IPS-NIHi11 (cell line): ENCODE measurements around the gene PXN.
"Not testable (repeated sequence)": the region's sequence is repeated elsewhere in the genome, so short reads cannot be mapped to it uniquely, and the experiment has no call there.

Experiments used
- DNase-seq: peaks from one replicate; pipeline ENCODE4 v3.0.0; 2012; ENCODE audit warnings: mixed read lengths, low spot score

Gene PXN

DNA sequence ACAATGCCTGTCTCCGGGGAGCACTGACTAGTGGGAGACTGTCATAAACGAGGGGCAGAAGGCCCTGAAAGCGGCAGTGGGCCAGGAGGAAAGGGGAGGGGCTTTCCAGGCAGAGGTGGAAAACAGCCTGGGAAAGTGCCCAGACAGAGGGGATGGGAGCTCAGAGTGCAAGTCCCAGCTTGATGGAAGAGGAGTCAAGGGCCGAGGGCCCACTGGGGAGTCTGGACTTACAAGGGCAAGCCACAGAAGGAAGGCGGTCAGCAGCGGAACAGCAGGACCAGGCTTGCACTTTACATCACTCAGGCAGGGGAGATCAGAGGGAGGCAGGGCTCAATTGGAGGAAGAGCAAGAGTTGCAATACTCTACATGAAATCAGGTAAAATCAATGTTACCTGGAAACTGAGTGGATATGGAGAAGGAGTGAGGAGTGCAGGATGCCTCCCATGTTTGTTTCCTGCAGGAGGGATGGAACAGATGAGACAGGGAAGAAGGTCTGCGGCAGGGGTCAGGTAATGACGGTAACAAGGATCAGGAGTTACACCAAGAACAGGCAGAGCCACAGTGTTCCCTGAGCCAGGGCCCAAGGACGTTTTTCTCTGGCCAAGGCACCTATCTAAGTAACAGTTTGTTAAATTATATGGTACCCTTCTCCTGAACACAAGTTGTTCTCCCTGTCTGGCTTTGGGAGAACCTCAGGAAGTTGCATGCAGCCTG lies 23.8 kb downstream of the PXN start:
- no peak for DNase-seq

DNA sequence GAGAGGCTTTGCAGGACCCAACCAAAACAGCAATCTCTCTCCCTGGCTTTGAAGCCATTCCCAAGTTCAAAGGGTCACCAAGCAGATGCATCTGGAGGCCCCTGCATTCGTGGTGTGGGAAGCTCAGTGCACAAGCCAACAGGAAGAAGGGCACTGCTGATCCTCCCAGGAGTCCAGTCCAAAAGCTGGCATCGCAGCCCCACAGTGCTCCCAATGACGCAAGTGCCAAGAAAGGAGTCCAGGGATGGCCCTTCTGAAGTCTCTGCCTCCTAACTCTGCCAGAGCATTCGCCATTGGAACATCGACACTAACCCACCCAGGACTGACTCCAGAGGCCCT lies 25.1 kb downstream of the PXN start:
- no peak for DNase-seq

DNA sequence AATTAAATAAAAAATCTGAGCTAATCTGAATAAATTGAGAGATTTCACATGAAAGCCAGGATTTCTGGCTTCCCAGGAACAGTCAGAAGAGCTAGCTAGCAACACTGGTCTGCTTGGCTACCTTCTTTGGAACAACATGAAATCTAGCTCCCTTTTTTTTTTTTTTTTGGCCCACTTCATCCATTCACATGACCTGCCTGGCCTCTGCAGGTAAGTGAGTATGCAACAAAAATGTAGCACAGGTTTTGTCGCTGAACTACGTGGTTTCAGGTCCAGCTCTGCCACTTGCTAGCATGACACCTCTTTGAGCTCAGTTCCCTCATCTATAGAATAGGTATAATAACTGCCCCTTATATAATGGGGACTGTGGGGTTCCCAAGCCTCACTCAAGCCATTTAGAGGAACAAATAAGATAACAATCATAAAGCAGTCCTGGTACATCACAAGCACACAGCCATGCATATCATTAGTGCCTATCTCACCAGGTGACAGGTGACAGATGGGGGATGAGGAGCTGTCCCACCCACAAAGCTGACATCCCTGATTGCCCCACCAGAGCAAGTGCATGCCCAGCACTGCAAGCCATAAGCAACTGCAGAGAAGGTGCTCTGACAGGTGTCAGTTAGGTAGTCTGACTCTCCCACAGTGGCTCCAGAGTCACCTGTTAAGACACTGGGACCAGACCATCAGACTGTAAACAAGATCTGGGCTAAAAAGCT lies 25.6 kb downstream of the PXN start:
- no peak for DNase-seq

DNA sequence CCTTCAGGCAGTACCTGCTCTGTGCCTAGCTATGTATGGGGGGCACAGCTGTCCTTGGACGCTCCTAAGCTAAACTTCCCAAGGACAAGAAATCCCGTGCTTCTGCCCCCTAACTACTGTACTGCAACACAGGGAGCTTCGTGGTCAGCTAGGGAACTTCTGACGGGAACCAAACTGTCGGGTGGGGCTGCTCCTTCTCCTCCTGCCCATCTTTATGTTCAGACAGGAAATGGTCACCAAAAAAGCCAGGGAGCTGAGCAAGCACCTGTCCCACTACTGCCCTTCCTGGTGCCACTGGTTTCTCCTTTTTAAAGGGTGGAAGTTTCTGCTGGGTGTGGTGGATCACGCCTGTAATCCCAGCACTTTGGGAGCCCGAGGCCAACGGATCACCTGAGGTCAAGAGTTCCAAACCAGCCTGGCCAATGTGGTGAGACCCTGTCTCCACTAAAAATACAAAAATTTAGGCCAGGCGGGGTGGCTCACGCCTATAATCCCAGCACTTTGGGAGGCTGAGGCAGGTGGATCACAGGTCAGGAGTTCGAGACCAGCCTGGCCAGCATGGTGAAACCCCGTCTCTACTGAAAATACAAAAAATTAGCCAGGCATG lies 26.6 kb downstream of the PXN start:
- DNase-seq: no peak

DNA sequence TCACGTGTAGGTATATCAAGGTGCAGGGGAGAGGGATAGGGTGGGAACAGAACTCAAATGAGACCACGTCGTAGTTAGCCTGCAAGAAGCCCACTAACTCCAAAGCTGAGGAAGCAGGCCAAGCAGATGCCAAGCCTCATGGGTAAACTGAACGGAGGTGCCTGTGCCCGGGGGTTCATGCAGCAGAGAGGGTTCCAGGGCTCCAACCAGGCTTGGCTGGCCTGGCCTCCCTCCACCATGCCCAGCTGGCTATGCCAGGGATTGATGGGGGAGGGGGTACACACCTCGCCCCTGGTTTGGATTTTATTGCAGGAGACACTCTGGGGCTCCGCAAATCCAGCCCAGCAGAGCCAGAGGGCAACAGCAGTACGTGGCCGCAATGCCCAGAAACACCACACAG lies 27.3 kb downstream of the PXN start:
- no peak for DNase-seq

DNA sequence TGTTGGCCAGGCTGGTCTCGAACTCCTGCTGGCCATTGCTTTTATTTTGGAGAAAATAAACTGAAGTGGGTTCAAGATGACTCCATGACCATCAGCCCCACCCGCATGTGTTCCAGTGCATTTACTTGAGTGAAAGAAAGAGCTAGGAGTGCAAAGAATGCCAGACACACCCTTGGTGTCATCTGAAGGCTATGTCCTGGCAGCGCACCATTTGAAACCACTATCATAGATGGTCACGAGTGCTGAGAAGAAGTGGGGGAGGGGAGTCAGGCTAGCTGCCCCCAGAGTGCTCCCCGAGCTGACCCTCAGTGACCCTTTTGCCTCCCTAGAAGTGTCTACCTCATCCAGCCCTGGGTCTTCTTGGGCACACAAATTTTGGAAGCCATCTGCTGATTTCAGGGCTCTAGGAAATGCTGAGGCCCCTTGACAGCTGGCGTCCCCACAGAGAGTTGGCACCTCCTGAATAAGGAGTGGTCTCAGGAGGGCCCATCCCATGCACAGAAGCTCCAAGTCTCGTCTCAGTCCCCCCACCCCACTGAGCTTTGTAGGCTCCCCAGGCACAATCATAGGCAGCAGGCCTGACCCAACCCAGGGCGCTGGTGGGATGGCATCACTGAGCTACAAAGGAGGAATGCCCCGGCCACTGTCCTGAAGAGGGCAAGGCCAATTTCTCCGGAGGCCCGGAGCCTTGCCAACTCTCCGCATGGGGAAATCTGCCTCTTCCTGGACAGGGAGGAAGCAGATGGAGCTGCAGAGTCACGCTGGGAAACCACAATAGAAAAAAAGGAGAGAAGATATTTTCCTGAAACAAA lies 28.0 kb downstream of the PXN start:
- DNase-seq: no peak

DNA sequence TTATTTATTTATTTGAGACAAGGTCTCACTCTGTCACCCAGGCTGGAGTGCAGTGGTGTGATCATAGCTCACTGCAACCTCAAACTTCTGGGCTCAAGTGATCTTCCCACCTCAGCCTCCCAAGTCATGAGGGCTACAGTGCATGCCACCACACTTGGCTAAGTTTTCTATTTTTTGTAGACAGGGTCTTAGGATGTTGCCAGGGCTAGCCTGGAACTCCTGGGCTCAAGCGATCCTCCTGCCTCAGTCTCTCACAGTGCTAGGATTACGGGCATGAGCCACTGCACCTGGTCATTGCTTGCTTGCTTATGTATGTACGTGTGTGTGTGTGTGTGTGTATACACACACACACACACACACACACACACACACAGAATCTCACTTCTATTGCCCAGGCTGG lies 28.7 kb downstream of the PXN start:
- not testable (repeated sequence) for DNase-seq

DNA sequence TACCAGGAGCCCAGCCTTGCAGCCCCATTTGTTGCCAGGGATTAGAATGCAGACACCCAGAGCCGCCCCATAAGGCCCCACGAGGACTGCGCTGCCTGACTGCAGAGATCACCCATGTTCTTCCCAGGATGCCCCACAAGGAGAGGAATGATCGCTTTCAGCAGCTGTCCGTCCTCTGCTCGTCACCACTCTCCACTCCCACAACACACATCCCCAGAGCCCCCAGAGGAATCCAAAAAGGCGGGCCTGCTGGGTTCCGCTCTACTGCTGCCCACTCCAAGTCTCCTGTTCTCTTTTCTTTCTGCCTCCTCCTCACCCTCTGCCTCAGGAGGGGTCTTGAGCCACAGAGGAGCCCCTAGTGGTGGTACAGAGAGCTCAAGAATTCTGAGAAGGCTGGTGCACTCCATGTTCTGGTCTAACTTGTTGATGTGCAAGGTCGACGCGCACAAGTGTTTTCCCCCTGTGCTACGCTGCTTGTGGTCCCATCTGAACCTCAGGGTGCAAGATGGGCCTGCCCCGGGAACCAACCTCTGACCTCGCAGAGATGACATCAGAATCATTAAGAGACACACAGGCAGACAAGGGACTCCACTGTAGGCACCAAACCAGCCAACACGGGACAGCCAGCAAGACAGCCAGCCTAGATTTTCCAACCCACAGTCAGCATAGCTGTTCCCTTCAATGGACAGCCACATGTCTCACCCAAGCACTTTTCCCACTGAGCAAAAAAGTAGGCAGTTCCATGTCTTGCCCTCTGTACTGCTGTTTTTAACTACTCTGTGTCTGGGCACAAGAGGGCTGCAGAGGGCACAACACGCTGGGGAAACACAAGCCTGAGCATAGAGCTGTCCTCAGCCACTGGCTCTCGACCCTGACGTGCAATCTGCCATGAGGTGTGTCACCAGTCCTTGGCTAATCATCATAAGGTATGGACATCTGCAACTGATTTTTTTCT lies 29.9 kb downstream of the PXN start:
- DNase-seq: peak; percentile 63

DNA sequence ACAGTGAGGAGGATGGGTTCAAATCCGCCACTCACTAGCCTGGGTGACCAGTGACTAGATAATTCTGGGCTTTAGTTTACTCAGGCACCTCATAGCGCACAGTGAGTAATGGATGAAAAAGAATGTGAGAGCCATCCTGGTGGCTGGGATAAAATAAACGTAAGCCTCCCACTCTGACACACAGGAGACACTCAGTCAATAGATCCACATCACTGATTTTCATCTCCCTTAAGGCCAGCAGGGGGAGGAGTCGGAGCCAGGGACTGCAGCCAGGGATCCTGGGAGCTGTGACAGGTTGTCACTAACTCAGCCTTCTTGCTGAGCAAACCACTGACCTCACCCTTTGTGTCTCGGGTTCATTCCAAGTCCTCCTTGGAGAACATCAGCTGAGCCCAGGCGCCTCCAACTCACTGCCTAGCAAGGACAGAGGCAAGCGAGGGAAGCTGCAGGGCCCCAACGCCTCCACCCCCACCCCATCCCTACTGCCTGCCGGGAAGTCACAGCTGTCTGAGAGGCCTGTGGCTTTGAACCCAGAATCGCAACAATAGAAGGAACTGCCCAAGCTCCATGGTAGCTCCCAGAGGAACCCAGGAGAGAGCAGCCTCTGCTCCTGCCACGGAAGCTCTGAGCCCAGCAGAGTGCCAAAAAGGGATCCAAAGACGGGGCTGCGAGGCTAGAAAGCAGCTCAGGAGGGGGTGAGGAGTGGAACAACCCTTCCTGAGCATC lies 30.7 kb downstream of the PXN start:
- DNase-seq: peak; percentile 74

DNA sequence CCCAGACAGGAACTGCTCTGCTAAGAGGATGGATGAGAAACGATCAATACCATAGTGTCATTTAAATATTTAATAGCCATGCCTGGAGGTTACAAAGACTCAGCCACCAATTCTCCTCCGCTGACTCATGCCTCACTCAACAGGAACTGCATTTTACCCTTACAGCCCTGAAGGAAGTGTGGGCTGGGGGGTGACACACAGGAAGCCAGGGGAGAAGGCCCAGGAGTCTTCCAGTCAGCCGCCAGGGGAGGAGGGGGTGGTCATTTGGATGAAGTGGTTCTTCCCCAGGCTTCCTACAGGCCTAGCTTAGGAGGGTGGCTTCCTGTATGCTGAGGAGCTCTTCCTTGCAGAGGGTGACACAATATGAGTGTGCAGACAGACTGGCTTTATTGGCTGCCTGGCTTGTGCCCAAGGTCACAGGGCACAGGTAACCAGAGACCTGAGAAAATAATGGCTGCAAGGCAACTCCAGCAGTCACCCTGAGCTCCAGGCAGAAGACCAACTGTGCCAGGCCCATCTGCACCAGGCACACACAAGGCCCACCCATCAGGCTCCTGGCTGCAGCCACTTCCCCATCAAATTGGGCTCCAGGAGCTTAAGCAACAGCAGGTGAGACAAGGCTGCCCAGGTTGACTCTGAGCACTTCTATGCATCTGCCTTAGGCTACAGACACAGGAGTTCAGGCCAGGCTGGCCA lies 34.1 kb downstream of the PXN start:
- no peak for DNase-seq

DNA sequence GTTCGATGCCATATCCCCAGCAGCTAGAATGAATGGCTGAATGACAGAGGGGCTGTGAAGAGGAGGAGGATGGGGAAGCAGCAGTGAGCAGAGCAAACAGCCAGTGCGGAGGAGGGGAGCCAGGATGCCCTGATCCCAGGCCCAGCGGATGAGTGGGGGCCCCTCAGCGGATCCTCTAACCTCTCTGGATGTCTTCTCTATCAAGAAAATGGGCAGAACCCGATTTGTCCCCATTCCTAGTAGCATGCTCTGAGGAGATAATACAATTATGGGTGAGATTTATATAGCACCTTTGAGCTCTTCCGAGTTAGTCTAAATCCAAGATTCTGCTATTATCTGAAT lies 34.6 kb downstream of the PXN start:
- no peak for DNase-seq

DNA sequence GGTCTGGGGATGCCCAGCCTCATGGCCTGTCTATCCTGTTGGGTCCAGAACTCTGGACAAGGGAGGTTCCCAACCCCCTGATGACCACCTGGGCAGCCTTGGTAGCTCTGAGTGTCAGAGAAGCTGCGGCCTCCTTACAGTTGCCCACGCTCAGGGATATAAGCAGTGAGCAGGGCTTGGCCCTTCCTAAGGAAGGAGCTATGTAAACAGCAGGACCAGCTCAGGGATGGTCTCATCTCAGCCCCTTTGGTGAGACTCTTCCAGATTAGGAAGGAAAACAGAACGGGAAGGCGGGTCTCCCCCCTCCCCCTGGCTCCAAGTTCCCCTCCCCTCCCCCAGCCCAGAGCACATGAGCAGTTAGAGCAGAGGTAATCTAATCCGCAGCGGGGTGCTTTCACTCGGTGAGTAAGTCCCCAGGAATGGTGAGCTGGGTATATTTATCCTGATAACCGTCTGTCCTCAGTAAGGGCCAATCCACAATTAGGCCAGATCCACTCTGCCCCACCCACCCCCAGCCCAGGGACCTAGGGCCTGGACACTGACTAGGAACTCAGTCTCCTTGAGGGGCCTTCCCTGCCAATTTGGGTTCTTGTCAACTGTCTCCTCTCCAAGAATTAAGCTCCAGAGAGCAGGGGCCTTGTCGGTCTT lies 35.1 kb downstream of the PXN start:
- DNase-seq: peak; percentile 73

DNA sequence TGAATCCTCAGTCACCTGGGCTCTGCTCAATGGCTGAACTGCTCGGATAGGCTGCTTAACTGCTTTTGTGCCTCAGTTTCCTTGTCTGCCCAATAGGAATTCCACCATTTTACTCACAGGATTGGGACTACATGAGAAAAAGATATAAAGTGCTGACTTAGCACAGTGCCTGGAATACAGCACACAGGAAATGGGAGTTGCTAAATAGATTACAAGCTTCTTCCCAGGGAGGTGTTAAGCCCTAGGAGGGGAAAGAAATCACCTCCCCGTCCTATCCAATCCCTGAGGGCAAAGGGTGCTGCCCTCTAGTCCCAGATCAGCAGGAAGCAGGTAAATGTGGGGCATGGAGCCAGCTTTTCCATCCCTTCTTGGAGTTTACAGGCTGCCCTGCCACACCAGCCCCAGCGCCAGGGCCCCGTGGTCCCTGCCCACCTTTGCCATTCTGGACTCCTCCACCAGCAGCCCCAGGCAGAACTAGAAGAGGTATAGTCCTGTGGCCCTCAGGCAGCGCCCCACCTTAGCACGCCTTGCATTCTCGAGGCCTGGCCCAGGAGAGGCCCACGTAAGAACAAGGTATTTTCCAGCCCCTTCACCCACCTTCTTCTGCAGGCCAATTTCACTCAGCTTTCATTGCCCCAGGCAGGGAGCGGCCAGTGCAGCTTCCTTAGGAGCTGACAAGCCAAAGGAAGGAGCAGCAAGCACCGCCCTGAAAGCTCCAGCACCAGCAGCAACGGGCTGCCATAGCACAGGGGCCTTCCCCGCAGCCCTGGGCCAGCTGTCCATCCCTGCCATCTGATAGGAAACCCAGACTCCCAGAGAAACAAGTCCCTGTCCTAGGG lies 35.8 kb downstream of the PXN start:
- DNase-seq: no peak

DNA sequence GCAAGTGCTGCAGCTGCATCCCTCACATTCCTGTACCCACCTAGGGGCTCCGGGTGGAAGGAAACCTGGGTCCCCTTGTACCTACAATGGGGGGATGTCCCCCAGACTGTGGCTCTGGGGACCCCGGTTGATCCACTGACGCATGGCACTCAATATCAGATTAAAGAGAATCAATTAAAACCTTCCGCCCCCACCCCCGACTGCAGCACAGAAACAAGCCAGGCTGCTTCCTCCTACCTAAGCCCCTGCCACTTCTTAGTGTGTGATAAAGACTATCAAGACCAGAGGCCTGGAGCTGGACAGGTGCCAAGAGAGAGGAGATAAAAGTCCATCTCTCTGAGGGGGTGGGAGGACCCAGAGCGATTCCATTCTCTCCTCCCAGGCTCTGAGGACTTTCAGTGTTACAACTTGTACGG lies 36.5 kb downstream of the PXN start:
- no peak for DNase-seq

DNA sequence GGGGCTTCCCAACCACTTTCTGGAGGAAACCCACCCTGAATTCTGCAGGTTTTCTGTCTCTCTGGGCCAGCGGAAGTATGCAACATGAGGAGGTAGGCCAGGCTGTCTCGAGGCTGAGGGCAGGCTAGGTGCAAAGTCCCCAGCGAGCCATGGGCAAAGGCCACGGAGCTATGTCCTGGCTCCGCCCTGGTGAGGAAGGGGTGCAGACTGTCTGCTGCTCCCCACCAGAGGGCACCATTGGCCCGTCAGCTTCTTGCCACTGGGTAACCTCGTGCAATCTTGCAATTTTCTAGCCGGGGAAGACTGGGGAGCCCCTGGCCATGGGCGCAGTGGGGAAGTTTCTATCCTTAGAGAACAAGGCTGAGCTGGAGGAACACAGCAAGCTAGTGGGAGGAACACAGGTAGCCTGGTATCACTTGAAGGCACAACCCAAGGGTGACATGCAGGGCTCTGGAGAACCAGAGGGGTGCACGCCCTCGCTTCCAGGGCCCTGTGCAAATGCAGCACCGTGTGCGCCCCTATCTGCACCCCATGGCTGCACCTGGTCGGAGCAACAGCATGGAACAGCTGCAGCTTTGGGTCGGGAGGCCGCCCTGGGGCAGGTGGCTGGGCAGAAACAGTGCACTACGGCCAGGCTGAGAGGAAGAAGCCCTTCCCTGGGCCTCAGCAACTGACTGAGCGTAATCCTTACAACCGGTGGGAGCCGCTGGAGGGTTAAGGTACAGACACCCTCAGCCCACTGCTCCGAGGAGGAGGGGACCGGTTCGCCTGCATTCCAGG lies 37.0 kb downstream of the PXN start:
- peak; percentile 89 for DNase-seq

DNA sequence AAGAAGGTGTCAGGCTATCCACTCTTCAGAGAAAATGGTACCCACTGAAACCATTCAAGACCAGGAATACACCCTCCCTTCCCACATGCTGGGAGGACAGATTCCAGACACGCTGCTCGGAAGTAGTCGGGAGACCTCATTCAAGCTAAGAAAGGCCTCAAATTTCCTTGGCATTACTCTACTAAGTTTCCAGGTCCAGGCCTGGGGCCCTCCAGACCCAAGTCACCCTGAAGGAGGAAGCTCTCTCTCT lies 37.6 kb downstream of the PXN start:
- no peak for DNase-seq

DNA sequence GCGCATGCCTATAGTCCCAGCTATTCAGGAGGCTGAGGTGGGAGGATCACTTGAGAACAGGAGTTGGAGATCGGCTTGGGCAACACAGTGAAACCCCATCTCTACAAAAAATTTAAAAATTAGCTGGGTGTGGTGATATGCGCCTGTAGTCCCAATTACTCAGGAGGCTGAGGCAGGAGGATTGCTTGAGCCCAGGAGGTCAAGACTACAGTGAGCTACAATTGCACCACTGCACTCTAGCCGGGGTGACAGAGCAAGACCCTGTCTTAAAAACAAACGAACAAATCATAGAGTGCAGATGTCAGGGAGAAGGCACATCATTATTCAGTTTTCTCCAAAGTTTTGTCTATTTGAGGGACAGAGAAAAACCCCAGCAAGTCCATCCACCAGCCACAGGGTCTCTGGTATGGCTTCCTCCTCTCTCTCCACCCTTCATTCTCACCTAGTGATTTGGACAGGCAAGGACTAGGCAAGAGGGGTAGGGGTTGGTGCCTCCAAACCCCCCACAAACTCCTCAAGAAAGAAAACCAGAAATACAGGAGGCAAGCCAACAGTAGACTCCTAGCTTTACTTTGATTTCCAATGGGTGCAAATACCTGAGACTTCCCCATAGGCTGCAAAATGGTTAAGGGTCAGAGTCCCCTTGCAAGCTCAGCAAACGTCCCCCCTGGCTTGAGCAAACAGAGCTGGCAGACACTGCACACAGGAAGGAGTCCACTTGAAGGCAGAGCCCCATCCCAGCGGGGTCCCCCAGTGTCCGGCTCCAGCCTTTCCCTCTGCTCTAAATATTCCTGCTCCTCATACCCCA lies 38.1 kb downstream of the PXN start:
- no peak for DNase-seq
